Activated T-helper 17 cell treated with anti-CD3 and anti-CD28 coated beads, Interleukin-2, amount 50 U/mL, for 72 hours (primary cell): ENCODE results near the gene ASIC2. TPM values are rescaled to one million over a fixed set of nuclear protein-coding genes. Genes with fewer than 3 reads are reported as not detected.
"Not testable (repeated sequence)": the region's sequence is repeated elsewhere in the genome, so short reads cannot be mapped to it uniquely, and the experiment has no call there.

ENCODE experiments used
- ATAC-seq: fragments of 150-1000 bp; cut with Tn5 transposase; replicated peaks from 2 replicates; pipeline ENCODE4 v1.10.0; 2021; ENCODE audit warnings: mild to moderate bottlenecking, moderate library complexity
- H3K27ac Mint-ChIP-seq: one replicate; pipeline ENCODE4 v1.8.0; 2022; ENCODE audit warnings: mixed read lengths
- H3K27me3 Mint-ChIP-seq: one replicate; pipeline ENCODE4 v1.8.0; 2022; ENCODE audit warnings: mixed read lengths
- H3K36me3 Mint-ChIP-seq: one replicate; pipeline ENCODE4 v1.8.0; 2022; ENCODE audit warnings: low read depth, mild to moderate bottlenecking, mixed read lengths
- H3K4me1 Mint-ChIP-seq: one replicate; pipeline ENCODE4 v1.8.0; 2022; ENCODE audit warnings: mixed read lengths
- H3K4me3 Mint-ChIP-seq: one replicate; pipeline ENCODE4 v1.8.0; 2022; ENCODE audit warnings: mild to moderate bottlenecking, mixed read lengths
- H3K9me3 Mint-ChIP-seq: one replicate; pipeline ENCODE4 v1.8.0; 2022; ENCODE audit warnings: mixed read lengths
- total RNA-seq, 2 donors: library from RNA; stranded (reverse); gene quantifications; one replicate each; pipeline ENCODE4 v1.2.3, GENCODE V29; 2022

The ASIC2 gene
- total RNA-seq, 2 donors from 2014 or later = not detected

DNA sequence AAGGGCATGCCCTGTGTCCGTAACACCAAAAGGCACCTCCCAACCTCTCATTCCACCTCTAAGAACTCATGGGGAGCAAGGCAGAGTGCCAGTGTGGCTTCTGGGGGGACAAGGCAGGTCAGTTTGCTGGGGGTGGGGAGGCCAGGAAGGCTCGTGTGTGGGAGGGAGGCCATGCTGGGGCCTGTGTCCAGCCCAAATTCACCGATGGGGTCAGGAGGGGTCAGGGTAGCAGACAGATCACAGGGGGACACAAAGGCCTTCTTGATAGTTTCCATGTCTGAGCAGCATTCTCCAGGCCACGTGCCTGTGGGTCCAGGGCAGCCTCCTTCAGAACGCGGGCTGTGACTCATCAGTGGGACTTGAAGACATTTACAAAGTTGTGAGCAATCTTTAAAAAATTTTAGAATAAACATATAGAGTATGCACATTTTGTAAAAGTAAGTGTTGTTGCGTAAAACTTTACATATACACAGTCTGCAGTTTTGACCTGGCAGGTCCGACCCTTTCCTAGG lies 280.5 kb downstream of the ASIC2 start:
- Mint-ChIP-seq H3K27ac (no peak overlapping the region), H3K4me1 (no peaks in the 10 kb centered on the region), H3K27me3 (peaks cover 17% of the 10 kb centered on the region), H3K4me3 (no peak overlapping the region), H3K36me3 (no peaks in the 10 kb centered on the region), H3K9me3 (no peaks in the 10 kb centered on the region)
- ATAC-seq = no peak

DNA sequence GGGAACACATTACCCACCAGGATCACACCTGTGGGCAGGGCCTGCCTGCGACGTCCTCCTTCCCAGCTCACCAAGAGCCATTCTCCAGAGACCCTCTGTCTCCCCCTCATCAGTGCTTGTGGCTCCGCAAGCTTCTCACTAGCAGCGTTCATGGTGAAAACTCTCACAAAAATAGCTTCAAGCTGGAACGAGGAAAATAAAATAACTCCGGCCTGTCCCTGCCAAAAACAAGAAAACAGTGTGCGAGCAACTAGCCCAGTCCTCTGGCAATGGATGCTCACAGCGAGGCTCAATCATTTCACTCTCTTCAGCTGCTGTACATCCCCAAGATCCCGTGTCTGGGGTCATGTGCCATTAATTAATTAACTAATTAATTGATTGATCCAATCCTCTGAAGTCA lies 283.5 kb downstream of the ASIC2 start:
- no peaks in the 10 kb centered on the region for H3K36me3 Mint-ChIP-seq
- no peak overlapping the region for H3K4me3 Mint-ChIP-seq
- no peaks in the 10 kb centered on the region for H3K9me3 Mint-ChIP-seq
- H3K4me1 Mint-ChIP-seq = no peaks in the 10 kb centered on the region
- no peak for ATAC-seq
- H3K27me3 Mint-ChIP-seq = peaks cover 14% of the 10 kb centered on the region
- H3K27ac Mint-ChIP-seq = no peak overlapping the region

DNA sequence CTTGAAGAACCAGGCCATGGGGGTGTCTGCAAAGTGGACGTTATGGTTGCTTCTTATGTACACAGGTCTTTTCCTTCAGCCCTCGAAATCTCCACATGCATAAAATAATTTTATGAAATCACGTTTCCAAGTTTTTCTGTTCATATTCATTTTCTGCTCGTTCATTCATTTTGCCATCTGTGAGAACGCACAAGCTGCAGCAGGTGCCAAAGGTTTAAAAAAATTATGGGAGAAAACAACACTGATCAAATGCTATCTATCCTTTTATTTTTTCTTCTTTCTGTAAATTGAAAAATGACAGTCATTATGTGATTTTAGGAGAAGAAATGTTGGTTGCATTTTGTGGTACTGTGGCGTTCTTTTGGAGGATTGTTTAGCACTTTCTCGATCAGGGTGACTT lies 285.9 kb downstream of the ASIC2 start:
- ATAC-seq = no peak
- H3K4me3 Mint-ChIP-seq = no peak overlapping the region
- peaks cover 14% of the 10 kb centered on the region for H3K27me3 Mint-ChIP-seq
- no peaks in the 10 kb centered on the region for H3K9me3 Mint-ChIP-seq
- H3K4me1 Mint-ChIP-seq = no peaks in the 10 kb centered on the region
- no peaks in the 10 kb centered on the region for H3K36me3 Mint-ChIP-seq
- no peak overlapping the region for H3K27ac Mint-ChIP-seq

DNA sequence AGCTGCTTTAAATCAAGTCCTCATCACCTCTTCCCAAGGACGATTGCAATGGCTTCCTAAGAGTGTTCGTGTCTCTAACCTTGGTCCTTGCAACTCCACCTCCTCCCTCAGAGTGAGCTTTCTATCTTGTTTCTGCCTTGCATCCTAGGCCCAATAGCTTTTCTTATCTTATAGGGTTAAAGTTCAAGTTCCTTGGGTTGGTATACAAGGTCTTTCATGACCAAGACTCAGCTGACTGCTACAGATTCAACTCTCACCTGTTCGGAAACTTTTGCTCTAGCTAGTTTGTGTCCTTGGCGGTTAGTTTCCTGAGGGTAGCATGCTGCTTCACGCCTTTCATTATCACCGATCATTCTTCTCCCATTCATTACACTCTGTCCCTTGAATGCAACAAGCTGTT lies 290.8 kb downstream of the ASIC2 start:
- Mint-ChIP-seq H3K4me1 (peaks cover 5% of the 10 kb centered on the region), H3K9me3 (no peaks in the 10 kb centered on the region), H3K27ac (no peak overlapping the region), H3K4me3 (no peak overlapping the region), H3K36me3 (no peaks in the 10 kb centered on the region), H3K27me3 (peaks cover 12% of the 10 kb centered on the region)
- no peak for ATAC-seq

DNA sequence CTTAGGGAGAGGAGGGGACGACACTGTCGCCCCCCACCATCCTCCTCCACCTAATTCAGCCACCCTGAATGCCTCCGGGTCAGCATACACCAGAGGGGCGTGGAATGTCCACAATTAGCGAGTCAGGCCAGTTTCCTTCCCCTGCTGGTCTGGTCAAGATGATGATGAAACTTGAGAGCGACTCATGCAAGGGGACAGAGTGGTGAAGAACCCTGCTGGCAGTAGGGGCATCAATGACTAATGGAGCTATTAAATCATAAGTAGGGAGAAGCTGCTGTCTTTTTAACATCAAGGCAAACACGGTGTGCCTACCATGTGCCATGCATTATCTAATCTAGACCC lies 294.2 kb downstream of the ASIC2 start:
- Mint-ChIP-seq H3K27me3 (peaks cover 21% of the 10 kb centered on the region), H3K36me3 (no peaks in the 10 kb centered on the region), H3K27ac (no peak overlapping the region), H3K4me1 (peaks cover 5% of the 10 kb centered on the region), H3K4me3 (no peak overlapping the region), H3K9me3 (no peaks in the 10 kb centered on the region)
- ATAC-seq = no peak

DNA sequence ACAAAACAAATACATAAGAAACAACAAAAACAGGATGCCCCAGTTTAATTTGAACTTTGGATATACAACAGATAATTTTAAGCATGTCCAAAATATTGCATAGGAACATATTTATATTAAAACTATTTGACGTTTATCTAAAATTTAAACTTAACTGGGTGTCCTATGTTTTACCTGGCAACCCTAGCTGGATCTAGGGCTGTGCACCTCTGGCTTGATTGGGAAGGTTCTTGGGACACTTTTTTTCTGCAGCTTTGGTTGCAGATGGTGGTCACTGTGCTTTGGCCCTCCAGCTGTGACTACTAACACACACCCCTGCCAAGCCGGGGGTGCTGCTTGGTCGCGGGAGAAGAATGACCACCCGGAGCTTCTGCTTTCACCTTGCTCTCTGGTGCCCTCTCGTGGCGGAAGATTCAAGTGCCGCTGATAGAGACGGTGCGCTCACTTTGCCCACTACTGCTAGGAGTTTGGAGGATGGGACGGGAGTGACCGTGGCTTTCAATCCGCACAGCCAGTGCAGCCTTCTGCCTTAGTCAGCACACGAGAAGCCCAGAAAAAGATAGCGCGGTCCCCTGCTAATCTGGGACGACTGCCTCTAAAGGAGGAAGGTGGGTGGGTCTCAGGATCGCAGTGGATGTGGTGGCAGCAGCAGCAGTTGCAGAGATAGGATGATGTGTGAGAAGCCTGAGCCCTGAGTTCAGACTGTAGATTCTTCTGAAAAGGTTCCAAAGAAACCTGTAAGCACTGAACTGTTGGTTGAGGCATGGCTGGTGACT lies 294.8 kb downstream of the ASIC2 start:
- Mint-ChIP-seq H3K36me3 (no peaks in the 10 kb centered on the region), H3K27ac (no peak overlapping the region), H3K27me3 (peaks cover 21% of the 10 kb centered on the region), H3K4me1 (peaks cover 5% of the 10 kb centered on the region), H3K9me3 (no peaks in the 10 kb centered on the region), H3K4me3 (no peak overlapping the region)
- ATAC-seq = peak; percentile 57

DNA sequence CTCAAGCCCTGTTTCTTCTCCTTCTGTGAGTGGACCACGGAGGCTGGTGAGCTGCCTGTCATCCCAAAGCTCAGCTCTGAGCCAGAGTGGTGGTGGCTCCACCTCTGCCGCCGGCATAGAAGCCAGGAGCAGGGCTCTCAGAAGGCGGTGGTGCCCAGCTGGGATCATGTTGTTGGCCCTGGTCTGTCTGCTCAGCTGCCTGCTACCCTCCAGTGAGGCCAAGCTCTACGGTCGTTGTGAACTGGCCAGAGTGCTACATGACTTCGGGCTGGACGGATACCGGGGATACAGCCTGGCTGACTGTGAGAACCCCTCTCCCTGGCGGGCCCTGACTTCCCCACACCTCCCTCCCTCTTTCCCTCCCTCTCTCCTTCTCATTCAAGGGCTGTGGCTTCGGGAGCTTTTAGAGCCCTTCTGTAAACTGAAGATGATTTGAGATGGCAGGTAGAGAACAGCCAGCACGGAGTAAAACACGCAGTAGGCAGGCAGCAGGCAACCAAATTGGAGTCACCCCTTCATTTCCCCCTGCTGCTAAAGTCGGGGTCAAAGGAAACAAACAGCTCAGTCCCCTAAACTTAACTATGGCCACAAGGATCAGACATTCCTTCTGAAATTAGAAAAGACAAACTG lies 297.6 kb downstream of the ASIC2 start:
- Mint-ChIP-seq H3K9me3 (no peaks in the 10 kb centered on the region), H3K36me3 (no peaks in the 10 kb centered on the region)

DNA sequence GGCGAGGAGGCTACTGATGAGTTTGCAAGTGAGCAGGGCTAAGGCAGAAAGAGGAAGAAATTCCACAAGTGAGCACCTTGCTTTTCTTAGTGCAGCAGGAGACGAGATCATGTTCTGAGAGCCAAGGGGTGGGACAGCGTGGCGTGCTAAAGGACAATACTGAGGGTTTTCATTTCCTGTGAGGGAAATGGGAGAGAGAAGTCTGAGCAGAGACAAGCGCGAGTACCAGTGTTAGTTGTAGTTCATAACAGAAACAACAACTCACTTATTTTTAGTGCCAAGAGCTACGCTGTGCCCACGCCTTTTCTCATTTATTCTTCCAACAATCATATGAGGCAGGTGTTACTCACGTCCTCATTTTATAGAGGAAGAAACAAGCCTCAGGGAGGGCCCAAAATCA lies 299.1 kb downstream of the ASIC2 start:
- H3K4me1 Mint-ChIP-seq = peaks cover 5% of the 10 kb centered on the region
- no peak overlapping the region for H3K27ac Mint-ChIP-seq
- no peaks in the 10 kb centered on the region for H3K36me3 Mint-ChIP-seq
- ATAC-seq = peak; percentile 67
- peaks cover 4% of the 10 kb centered on the region for H3K9me3 Mint-ChIP-seq
- no peak overlapping the region for H3K4me3 Mint-ChIP-seq
- H3K27me3 Mint-ChIP-seq = peaks cover 28% of the 10 kb centered on the region

More for the DNA sequence above, 297.6 kb downstream of the ASIC2 start:
- Mint-ChIP-seq H3K27ac (no peak overlapping the region), H3K27me3 (peaks cover 26% of the 10 kb centered on the region), H3K4me3 (no peak overlapping the region), H3K4me1 (peaks cover 5% of the 10 kb centered on the region)
- no peak for ATAC-seq

DNA sequence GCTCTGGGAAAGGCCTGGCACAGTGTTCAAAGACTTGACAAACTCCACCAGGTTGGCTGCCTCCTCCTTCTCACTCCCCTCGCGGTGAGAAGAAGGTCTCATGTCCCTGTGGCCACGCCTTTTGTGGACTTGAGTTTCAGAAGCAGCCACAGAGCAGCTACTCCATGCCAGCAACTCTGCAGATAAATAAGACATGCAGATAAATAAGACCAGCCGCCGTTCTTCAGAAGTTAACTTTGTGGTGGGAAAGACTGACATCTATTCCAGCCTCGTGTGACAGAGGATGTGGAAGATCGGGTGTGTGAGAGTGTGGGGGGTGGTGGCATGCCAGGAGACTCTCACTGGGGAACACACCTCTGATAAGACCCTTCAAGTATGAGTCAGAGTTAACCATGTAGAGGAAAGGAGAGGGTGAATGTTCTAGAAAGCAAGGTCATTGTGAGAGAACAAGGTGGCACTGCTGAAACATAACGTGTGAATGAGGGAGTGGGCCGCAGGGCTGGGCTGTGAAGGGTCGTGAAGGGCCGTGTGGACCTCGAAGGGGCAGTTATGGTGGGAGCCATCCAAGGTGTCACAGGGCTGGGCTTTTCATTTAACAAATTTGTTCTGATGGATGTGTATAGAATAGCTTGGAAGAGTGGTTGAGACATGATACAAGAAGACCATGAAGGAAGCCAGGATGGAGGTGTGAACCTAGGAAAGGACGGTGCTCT lies 300.6 kb downstream of the ASIC2 start:
- no peak overlapping the region for H3K4me3 Mint-ChIP-seq
- H3K4me1 Mint-ChIP-seq = no peaks in the 10 kb centered on the region
- no peak overlapping the region for H3K27ac Mint-ChIP-seq
- peaks cover 26% of the 10 kb centered on the region for H3K27me3 Mint-ChIP-seq
- peaks cover 11% of the 10 kb centered on the region for H3K9me3 Mint-ChIP-seq
- peak; percentile 11 for ATAC-seq
- no peaks in the 10 kb centered on the region for H3K36me3 Mint-ChIP-seq

DNA sequence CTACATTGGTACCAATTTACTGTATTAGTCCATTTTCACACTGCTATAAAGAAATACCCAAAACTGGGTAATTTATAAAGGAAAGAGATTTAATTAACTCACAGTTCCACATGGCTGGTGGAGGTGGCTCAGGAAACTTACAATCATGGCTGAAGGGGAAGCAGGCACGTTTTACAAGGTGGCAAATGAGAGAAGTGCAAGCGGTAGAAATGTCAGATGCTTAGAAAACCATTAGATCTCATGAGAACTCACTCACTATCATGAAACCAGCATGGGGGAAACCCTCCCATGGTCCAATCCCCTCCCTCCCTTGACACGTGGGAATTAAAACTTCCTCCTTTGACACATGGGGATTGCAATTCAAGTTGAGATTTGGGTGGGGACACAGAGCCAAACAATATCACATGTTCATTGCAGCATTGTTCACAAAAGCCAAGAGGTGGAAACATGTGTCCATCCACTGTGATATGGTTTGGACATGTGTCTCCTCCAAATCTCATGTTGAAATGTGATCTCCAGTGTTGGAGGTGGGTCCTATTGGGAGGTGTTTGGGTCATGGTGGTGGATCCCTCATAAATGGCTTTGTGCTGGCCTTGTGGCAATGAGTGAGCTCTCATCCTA lies 304.5 kb downstream of the ASIC2 start:
- Mint-ChIP-seq H3K36me3 (no peaks in the 10 kb centered on the region), H3K4me1 (no peaks in the 10 kb centered on the region), H3K4me3 (no peak overlapping the region), H3K27me3 (peaks cover 22% of the 10 kb centered on the region), H3K9me3 (peaks cover 11% of the 10 kb centered on the region), H3K27ac (no peak overlapping the region)
- no peak for ATAC-seq

DNA sequence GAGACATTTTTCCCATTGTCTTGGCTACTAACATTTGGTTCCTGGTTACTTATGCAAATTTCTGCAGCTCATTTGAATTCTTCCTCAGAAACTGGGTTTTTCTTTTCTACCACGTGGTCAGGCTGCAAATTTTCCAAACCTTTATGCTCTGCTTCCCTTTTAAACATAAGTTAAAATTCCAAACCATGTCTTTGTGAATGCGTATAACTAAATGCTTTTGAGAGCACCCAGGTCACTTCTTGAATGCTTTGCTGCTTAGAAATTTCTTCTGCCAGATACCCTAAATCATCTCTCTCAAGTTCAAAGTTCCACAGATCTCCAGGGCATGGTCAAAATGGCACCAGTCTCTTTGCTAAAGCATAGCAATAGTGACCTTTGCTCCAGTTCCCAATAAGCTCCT lies 305.2 kb downstream of the ASIC2 start:
- H3K36me3 Mint-ChIP-seq, ATAC-seq, H3K4me1 Mint-ChIP-seq, H3K27ac Mint-ChIP-seq, H3K4me3 Mint-ChIP-seq: not testable (repeated sequence)
- Mint-ChIP-seq H3K27me3 (peaks cover 24% of the 10 kb centered on the region), H3K9me3 (peaks cover 11% of the 10 kb centered on the region)

DNA sequence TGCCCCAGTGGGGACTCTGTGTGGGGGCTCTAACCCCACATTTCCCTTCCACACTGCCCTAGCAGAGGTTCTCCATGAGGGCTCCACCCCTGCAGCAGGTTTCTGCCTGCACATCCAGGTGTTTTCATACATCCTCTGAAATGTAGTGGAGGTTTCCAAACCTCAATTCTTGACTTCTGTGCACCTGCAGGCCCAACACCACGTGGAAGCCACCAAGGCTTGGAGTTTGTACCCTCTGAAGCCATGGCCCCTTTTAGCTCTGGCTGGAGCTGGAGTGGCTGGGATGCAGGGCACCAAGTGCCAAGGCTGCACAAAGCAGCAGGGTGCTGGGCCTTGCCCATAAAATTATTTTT lies 305.7 kb downstream of the ASIC2 start:
- H3K27ac Mint-ChIP-seq, H3K4me3 Mint-ChIP-seq, ATAC-seq, H3K4me1 Mint-ChIP-seq, H3K36me3 Mint-ChIP-seq: not testable (repeated sequence)
- Mint-ChIP-seq H3K9me3 (peaks cover 11% of the 10 kb centered on the region), H3K27me3 (peaks cover 27% of the 10 kb centered on the region)

DNA sequence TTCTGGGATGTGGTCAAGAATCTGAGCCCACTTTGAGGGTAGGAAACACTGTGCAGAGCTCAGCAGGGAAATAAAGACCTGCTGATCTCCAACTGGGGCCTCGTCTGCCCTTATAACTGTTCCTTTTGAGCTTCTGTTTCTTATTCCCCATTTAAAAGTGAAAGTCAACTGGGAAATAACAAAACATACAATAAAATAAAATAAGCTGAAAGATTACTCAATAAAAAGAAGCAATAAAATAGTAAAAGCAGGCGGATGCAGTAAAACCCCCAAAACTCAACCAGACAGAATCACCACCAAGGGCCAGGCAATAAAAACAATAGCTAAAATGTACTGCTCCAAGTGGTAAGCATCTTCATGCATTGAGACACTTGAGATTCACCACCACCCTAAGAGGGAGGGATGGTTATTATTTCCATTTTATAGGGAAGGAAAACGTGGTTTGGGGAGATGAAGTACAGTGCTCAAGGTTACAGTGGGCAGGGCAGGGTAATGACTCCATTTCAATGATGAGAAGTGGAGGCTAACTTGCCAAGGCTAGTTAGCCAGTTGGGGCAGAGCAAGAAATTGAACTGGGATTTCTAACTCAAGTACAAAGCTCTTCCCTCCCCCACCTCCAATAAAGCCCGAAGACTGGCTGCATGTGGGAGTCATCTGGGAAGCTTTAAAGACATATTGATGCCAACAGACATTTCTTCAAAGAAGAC lies 307.9 kb downstream of the ASIC2 start:
- Mint-ChIP-seq H3K4me3 (no peak overlapping the region), H3K27ac (no peak overlapping the region), H3K4me1 (no peaks in the 10 kb centered on the region), H3K9me3 (peaks cover 16% of the 10 kb centered on the region), H3K36me3 (no peaks in the 10 kb centered on the region), H3K27me3 (peaks cover 31% of the 10 kb centered on the region)
- no peak for ATAC-seq

DNA sequence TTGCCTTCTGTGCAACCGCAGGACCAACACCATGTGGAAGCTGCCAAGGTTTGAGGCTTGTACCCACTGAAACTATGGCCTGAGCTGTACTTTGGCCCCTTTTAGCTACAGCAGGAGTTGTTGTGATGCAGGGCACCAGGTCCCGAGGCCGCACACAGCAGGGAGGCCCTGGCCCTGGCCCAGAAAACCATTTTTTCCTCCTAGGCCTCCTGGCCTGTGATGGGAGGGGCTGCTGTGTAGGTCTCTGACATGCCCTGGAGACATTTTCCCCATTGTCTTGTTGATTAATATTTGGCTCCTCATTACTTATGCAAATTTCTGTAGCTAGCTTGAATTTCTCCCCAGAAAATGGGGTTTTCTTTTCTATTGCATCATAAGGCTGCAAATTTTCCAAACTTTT lies 311.5 kb downstream of the ASIC2 start:
- ATAC-seq, H3K4me3 Mint-ChIP-seq, H3K9me3 Mint-ChIP-seq, H3K36me3 Mint-ChIP-seq, H3K4me1 Mint-ChIP-seq, H3K27ac Mint-ChIP-seq: not testable (repeated sequence)
- H3K27me3 Mint-ChIP-seq = peaks cover 26% of the 10 kb centered on the region
